EH (cell line): ENCODE results near the gene FXYD6.

ENCODE experiments used
- DNase-seq: peaks from one replicate; pipeline ENCODE4 v3.0.0-alpha.2; 2015; ENCODE audit warnings: low read depth

FXYD6 gene

DNA sequence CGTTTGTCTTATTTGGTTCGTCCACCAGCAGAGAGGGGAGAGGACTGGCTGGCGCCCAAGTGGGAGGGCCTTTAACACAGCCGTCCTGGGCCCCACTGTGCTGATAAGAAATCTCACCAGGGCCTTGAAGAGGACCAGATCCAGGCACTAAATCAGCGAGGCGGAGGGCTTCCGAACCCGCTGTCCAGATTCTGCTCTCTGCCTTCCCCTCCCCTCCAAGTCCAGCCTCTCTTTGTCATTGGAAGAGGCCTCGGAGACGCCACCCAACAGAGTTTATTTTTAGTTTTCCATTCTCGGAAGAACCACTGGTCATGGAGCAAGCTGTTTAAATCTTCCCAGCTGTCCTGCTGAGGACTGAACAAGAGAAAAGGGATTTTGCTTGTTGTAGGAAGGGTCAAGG lies 9.3 kb upstream of the FXYD6 start:
- no peak for DNase-seq

DNA sequence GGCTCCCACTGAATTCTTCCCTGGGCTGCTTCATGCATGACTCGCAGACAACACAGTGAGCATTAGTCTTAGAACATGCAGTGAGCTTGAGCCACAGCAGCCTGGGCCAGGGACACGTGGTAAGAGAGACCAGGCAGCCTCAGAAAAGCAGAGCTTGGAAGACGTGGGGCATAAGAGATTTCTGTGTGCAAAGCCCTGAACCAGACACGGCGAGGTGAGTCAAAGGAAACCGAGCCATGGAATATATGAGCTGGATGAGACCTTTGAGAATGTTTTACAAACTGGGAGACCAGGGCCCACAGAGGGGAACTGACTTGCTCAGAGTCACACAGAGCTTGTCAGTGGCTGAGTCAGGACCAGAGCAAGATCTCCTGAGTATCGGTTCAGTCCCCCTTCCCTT lies 8.5 kb upstream of the FXYD6 start:
- no peak for DNase-seq

DNA sequence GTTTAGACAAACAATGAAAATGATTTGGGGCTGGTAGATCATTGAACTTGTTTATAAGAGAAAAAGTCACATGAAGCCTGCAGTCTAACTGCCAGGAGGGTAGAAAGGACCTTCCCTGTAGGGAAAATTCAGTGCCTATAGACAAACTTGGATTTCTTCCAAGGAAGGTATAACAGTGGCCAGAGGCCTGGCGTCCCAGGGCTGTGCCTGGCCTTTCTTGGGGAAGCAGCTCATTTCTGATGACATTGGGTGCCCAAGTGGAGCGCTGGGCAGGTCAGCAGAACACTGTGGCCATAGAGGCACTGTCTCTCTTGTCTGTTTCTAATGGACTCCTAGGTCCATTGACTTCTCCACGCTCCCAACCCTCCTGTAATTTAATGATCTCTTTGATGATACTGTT lies 6.6 kb upstream of the FXYD6 start:
- no peak for DNase-seq

GRCh38 chr11:117882311-117882905 lies 6.0 kb upstream of the FXYD6 start:
- DNase-seq: no peak

DNA sequence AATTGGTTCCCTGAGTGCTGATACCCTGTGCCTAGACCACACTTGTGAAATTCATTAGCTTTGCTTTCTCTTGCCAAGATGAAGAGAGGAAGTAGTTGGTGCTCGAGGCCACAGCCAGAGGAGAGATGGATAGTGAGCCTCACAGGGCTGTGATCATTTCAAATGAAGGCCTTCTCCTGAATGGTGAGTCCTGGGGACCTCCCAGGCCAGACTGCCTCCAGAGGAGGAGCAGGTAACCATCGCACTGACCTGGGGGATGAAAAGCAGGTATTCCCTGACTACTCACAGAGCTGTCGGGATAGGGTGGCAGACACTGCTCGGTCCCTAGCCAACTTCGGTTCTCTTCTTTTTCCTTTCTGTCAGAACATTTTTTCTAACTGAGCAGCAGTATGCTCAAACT lies 4.8 kb upstream of the FXYD6 start:
- DNase-seq: no peak

DNA sequence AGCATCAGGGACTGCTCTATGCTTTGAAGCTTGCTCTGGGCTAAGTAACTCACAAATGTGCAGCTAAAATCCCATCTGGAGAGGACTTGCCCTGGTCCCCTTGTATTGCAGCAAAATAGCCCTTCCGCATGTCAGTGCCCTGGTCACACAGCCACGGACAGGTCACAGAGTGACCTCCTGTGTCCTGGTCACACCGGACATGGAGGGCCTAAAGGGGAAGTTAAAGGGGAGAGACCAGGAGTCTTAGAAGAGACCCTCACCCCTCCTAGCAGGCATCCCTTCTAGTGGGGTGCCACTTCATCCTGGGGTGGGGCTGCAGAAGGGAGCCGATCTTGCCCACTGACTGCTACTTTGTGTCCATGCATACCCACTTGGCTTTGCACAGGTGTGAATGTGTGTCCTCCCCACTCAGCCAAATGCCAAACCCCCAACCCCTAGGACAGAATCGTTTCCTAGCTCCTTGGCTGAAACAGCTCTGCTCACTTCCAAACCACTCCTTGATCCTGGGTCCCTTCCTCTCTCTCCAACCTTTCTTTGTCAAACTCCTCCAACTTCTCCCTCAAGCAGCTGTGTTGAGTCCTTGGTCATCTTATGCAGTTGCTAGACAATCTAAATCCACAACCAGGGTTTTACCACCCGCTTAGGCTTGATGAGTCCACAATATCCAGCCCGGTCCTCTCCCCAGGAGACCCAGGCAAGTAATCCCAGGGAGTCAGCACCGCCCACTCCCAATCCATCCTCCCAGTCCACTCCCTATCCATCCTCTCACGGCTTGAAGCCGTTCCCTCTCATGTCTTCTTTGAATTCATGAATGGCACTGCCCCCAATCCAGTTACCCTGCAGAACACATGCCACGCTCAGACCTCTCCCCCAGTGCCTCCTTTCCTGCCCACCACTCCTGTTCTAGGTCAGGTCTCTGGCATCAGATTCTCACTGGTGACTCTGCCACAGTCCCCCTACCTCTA lies 3.3 kb upstream of the FXYD6 start:
- DNase-seq: no peak

DNA sequence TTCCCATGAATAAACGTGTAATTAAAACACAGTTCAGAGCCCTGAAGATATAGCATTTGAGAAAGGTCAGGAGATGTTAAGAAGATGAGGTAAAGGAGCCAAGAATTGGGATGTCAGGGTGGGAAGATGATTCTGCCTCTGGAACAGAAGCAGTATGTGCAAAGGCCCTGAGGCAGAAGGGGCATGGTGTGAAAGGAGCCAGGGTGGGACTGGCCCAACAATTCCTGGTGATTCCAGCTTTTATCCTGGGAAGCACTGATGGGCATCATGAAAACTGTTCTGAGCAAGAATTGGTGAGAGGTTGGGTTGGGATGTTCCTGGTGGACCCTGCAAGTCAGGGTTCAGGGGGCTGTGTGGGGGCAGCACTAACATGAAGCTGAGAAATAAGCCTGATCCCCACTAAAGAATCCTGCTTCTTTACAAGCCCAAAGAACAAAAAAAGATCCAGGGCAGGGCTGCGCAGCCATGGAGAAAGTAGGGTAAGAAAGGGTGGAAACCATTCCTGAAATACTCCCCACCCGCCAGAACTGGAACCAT lies 2.5 kb upstream of the FXYD6 start:
- no peak for DNase-seq

DNA sequence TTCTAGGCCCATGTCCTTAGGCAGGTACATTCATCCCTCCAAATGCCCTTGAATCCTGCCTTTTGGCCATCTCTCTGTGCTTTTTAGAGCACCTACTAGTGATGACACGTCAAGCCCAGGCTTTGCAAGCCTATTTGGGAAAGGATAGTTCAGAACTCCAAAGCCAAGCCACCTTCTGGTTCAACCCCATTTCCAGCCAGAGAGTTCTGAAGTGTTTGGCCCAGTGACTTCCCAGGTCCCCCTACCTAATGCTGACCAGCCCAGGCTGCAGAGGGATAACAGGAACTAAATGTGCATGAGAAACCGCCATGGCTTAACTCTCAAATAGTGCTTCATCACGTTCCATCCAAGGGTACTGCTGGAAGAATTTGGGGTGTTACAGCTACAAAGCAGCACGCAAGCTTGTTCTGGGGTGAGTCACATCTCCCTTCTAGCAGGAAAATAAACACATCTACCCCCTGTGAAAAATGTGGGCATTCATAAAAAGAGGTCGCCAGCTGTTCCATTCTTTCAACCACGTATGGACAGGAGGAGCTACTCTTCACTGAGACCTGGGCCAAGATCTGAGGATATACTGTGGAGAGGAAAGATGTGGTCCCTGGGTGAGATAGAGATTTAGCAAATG lies 2.0 kb upstream of the FXYD6 start:
- DNase-seq: no peak

- DNase-seq: no peak
Measured at GRCh38 chr11:117877120-117877784, 794 bp upstream of the FXYD6 start.

DNA sequence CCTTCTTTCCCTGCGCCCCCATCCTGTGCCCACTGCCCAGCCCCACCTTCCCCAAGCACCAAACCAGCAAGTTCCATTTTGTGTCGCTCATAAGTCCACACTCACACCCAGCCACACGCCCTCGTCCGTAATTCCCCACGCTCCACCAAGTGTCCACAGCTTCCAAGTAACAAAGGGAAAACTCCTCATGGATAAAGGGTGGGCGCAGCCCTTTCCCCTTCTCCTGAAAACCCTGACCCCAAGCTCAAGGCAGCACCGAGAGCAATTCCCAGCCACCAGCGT lies 458 bp downstream of the FXYD6 start:
- DNase-seq: no peak

DNA sequence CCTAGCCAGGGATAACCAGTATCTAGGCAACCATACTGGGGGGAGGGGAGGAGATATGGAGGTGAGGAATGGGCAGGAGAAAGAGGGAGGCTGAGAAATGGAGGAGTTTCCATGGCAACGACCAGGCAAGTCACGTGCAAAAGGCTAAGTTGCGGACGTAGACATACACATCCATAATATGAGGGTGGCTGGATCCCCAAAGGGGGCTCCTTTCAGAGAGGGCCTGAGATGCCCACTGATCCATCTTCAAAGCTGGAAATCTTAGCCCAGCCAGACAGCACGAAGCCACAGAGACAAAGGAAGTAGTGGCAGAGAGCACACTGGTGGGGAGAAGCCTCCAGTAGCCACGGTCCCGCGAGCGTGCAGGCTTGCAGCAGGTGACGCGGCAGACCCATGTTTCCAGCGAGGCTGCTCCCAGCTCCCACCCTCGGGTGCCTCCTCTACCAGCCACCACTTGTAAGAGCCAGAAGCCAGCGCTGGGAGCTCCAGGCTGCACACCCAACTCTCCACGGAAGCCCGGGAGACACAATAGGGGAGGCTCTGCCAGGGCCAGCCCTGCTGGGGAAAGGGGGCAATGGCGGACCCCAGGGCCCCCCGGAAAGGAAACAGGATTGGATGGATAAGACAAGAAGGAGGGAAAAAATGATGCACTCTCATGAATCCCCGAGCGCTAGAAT lies 938 bp downstream of the FXYD6 start:
- no peak for DNase-seq

DNA sequence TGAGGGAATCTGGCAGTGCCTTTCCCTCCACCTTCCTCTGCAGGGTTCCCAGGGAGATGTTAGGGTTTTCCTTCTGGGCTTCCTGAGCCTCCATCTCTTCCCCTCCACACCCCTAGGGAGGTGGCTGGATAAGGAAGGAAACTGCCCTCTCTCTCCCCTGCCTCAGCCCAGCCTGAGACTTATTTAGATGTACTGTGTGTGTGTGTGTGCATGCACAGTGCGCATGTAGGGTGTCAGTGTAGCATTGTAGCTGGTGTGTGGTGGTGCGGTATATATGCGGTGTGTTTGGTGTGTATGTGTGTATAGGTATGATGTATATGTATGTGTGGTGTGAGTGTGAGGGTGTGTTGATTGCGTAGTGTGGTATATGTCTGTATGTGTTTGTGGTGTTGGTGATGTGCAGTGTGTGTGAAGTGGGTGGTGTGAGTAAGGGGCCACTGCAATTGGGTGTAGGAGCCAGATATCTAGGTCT lies 1.5 kb downstream of the FXYD6 start:
- DNase-seq: no peak

GRCh38 chr11:117874253-117874909 lies 2.1 kb downstream of the FXYD6 start:
- no peak for DNase-seq

- no peak for DNase-seq
Measured at GRCh38 chr11:117873828-117874125, 2.7 kb downstream of the FXYD6 start.

DNA sequence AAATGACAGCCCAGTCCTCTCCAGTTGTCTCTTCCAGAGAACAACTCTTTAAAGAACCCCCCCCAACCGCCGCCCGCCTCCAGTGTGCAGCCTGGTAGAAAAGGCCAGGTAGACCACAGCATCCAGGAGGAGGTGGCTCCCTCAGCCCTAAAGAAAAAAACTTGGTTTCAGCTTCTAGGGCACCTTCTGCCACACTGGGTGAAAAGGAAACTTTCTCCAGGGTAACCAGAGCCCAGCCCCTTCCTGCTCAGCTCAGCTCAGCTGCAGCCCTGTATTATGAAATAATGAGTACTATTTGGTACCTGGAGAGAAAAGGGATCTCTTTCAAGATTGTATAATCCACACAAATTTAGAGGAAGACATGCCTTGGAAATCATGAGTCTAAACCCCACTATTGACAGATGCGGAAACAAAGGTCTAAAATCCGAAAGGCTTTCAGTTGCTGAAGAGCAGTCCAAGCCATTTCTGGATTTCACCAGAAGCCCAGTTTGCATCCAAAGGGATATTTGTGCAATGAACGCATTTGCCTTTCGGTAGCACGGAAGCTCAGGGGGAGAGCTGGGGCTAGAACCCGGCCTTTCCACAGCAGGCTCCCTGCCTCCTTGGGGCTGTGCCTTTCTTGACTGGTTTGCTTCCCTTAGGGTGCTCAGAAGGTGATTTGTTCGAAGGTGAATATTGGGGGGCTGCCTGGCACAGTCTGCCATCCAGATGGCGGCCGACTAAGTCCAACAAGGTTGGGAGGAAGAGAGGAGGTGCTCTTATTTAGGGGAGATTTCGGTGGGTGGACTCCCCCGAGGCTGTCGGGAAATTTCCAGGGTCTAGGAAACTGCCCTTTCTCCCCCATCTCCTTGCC lies 3.3 kb downstream of the FXYD6 start:
- no peak for DNase-seq

DNA sequence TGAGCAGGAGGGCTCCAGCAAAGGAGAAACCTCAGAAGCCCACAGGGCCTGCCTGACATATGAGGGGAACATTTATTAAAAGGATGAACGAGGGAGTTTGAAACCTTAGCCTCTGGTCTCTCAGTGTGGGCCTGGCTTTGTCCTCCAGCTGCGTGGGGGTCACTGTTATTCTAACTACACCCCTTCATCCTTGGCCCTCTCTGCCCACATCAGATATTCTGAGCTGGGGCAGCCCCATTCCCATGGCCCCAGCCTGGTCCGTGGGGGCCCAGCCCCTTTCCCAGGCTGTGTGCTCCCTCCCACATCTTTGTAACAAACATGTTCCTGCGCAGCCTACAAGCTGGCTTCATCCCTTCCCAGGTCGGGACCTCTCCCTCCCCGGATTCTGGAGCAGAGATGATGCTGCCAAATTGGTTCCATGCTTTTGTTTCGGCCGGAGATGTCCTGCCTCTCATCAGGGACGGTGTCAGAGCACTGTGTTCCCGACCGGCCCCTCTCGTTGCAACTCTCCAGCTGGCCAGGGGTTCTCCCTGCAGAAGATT lies 4.0 kb downstream of the FXYD6 start:
- DNase-seq: no peak

DNA sequence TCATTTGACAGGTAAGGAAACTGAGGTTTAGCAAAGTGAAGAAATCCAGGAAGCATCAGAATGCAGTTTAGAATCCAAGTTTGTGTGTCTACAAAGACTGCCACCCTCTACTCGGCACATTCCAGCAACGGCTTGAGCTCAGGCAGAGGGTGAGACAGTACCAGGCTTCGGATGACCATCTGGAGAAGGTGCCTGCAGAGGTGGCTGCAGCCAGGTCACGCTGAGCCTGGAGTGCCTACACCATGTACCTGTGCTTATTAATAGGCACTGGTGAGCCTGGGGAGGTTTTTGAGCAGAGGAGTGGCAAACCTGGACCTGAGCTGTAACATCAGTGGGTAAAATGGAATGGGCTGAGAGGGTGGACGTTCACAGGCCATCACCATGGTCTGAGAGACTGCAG lies 4.7 kb downstream of the FXYD6 start:
- no peak for DNase-seq

DNA sequence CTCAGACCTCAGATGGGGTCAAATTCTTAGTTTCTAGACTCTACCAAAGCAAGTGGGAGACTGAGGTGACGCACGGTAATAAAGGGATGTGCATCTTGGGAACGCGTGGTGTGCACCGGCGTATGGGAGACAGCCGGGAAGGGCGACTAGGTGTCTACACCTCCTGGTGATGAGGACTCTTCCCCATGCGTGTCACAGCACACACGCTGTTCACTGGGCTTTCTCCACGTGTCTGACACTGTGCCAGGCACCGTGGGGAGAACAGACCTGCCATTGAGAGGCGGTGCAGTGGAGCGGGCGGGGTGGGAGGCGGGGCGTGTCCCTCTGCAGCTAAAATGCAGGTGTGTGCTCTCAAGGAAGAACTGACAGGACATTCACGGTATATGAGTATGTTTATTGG lies 5.3 kb downstream of the FXYD6 start:
- no peak for DNase-seq

DNA sequence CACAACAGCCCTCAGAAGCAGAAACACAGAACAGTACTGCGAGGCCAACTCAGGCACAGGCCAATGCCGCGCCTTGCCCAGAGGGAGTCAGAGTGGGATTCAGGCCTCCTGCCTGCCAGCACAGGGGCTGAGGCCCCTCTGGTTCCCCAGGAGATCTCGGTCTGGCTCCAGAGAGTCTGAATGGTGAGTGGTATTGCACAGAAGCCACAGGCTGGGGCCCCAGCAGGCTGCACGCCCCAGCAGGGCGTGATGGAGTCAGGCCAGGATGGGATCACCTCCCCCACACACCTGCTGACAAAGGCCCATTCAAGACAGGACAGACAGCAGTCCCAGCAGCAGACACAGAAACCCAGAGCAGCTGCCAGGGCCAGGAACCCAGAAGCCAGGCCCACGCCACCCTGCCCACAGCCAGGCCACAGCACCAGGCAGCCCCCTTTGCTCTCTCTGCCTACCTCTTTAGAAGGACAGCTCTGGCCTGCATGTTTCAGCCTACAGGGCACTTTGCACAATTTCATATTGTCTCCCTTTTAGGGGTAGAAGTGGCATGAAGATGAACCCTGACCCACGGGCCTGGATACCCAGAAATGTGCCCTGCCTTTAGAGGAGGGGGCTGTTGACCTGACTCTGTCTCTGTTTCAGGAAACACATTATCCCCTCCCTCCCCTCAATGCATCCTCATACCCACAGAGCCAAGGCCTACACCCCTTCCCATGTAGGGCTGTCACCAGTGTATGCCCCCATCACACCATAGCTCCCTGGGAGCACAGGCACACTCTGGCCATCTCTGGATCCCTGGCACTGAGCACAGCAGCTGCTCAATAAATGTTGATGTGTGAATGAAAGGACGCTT lies 6.1 kb downstream of the FXYD6 start:
- no peak for DNase-seq
